Measurements from ENCODE around the gene RTEL1.
"Not testable (repeated sequence)": the region's sequence is repeated elsewhere in the genome, so short reads cannot be mapped to it uniquely, and the experiment has no call there.

Gene RTEL1

DNA sequence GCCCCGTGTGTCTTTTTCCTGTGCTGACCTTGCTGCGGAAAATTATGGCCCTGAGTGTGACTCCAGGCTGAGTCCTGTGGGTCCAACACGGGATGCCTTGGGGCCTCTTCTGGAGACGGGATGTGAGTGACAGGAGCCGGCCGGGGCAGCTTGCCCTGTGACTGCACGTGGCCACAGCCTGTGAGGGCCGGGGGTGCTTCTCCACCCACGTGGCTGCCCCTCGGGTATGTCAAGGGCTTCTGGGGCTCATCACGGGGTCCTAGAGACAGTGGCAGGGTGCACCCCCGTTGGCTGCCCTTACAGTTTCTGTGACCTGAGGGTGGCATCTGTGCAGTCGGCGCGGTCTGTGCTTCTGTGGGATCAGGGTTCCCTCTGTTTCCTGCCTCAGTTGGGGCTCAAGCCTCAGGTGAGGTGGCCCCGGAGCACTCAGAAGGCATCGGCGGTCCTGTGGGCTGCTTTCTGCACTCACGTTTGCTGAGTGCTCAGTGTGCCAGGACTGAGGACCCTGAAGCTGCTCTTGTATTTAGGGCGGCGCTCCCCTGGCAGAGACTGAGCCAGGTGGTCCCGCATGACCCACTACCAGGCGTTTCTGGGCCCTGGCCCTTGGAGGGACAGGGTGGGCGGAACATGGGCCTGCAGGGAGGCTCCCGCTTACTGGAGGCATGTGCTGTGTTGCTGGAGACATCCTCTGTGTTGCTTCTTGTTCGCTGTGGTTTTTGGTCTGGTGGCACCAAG lies 5.4 kb downstream of the RTEL1 start:
- no peak for DNase-seq (ENCODE audit: low spot score)
- TF ChIP-seq, protein P1, sequence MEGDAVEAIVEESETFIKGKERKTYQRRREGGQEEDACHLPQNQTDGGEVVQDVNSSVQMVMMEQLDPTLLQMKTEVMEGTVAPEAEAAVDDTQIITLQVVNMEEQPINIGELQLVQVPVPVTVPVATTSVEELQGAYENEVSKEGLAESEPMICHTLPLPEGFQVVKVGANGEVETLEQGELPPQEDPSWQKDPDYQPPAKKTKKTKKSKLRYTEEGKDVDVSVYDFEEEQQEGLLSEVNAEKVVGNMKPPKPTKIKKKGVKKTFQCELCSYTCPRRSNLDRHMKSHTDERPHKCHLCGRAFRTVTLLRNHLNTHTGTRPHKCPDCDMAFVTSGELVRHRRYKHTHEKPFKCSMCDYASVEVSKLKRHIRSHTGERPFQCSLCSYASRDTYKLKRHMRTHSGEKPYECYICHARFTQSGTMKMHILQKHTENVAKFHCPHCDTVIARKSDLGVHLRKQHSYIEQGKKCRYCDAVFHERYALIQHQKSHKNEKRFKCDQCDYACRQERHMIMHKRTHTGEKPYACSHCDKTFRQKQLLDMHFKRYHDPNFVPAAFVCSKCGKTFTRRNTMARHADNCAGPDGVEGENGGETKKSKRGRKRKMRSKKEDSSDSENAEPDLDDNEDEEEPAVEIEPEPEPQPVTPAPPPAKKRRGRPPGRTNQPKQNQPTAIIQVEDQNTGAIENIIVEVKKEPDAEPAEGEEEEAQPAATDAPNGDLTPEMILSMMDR (IDR thresholded peaks at IDR 0.05; ENCODE audit: extremely low read depth, missing control alignments) = no peak

DNA sequence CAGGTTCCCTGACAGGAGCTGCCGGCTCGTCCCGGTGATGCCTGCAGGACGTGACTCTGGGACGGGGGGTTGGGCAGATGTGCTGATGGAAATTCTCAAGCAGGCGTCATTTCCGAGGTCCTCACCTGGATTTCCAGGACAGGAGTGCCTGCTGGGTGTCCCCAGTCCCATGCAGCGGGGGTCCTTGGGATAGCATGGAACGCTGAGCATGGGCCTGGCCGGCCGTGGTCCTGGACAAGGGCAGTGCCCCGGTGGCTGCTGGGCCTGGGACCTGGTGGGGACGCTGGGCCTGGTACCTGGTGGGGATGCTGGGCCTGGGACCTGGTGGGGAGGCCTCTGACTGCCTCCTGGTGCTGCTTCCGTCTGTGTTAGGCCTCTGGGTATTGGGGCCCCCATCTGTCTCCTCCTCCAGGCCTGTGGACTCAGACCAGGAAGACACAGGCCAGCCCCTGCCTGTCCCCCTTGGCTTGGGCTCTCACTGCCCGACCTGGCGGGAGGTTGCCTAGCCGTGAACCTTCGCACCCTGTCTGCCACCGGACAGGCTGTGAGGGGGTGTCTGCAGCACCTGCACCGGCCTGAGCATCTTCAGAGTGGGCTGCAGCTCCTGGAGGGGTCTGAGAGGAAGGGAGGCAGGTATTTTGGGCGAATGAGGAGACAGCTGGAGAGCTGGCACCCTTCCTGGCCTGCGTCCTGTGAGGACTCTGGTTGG lies 6.2 kb downstream of the RTEL1 start:
- DNase-seq (ENCODE audit: low spot score) = no peak
- TF ChIP-seq, protein P1 (IDR thresholded peaks at IDR 0.05; ENCODE audit: extremely low read depth, missing control alignments) = no peak

DNA sequence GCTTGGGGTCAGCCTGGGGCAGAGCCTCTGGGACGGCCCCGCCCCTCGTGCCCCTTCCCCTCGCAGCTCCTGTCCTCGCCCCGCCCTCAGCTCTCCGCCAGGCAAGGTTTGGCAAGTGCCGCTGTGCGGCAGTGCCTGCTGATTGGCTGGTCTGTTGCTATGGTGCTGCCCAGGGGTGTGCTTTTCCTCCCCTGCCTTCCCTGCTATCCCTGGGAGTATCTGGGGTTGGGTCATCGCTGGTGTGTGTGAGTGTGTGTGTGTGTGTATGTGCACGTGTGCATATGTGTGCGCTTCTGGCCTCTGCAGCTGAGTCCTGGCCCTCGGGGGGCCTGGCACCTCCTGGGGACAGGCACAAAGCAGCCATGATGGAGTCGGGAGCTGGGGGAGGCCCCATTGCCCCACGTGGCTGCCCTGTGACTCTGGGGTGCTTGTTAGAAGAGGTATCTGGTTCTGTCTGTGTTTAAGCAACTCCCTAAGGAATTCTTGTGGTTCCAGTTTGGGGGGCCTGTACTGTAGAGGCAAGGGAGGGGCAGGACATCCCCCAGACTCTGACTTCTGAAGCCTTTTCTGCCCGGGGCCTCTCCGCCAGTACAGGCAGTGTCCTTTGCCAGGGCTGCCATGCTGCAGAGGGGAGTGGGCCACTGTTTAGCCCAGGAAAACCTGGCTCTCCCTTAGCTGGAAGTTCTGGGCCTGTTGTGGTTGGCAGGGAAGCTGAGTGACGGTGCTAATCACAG lies 6.9 kb downstream of the RTEL1 start:
- TF ChIP-seq, protein P1 (IDR thresholded peaks at IDR 0.05; ENCODE audit: extremely low read depth, missing control alignments) = no peak
- no peak for DNase-seq (ENCODE audit: low spot score)

DNA sequence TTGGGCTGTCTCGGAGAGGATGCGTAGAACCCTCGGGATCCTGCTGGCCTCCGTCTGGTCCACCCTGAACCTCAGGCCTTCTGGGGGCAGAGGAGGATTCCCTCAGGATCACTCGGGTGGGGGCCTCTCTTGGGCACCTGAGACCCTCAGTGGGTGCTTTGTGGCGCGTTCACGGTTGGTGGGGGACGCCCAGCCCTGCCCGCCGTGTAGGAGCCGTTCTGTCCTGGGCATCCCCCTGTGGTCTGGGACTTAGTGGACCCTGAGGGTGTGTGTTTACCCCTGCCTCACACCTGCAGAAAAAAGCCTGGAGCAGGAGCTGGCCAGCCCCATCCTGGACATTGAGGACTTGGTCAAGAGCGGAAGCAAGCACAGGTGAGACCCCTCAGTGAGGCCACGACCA lies 7.6 kb downstream of the RTEL1 start:
- TF ChIP-seq, protein P1 (IDR thresholded peaks at IDR 0.05; ENCODE audit: extremely low read depth, missing control alignments) = no peak
- DNase-seq (ENCODE audit: low spot score) = no peak

DNA sequence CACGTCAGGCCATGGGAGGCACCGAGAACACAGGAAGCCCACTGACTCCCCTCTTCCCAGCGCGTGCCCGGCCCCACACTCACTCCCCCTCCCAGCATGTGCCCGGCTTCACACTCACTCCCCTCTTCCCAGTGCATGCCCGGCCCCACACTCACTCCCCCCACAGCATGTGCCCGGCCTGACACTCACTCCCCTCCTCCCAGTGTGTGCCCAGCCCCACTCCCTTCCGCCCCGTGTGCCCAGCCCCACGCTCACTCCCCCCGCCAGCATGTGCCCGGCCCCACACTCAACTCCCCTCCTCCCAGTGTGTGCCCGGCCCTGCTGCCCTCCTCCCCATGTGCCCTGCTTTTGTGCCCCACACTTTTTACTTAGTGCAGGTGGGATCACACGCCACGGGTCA lies 9.7 kb downstream of the RTEL1 start:
- DNase-seq (ENCODE audit: low spot score) = no peak

DNA sequence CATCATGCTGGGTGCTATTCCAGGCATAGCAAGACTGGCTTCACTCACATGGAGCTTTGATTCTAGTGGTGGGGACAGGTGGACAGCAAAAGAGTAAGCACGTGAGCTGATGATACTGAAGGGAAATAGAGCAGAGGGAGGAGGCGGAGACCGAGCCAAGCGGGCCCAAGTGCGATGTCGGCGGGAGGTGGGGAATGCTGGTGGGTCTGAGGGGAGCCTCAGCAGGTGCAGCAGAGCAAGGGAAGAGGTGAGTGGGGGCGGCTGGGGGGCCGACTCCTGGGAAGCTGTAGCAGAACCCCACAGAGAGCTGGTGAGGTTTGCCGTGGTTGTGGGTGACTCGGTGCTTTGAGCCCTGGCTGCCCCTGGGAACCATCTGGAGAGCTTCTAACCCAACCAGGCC lies 10.2 kb downstream of the RTEL1 start:
- DNase-seq (ENCODE audit: low spot score) = no peak
- TF ChIP-seq, protein P1 (IDR thresholded peaks at IDR 0.05; ENCODE audit: extremely low read depth, missing control alignments) = no peak

More for the DNA sequence above, 9.7 kb downstream of the RTEL1 start:
- TF ChIP-seq, protein P1 (IDR thresholded peaks at IDR 0.05; ENCODE audit: extremely low read depth, missing control alignments) = no peak

DNA sequence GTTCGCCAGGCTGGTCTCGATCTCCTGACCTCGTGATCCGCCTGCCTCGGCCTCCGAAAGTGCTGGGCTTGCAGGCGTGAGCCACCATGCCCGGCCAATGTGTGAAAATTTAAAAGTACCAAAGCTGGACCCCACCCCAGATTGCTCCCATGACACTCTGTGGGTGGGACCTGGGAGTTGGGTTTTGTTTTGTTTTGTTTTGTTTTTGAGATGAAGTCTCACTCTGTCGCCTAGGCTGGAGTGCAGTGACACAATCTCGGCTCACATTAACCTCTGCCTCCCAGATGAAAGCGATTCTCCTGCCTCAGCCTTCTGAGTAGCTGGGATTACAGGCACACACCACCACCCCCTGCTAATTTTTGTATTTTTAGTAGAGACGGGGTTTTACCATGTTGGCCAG lies 13.6 kb downstream of the RTEL1 start:
- not testable (repeated sequence) for DNase-seq (ENCODE audit: low spot score)
